MCF 10A (cell line): ENCODE results near the gene VWA3A. TPM values are rescaled to one million over a fixed set of nuclear protein-coding genes. Genes with fewer than 3 reads are reported as not detected.

Source experiments
- BruUV-seq: library from RNA; stranded (reverse); fragments of 400-500 nt; replicated peaks from 2 replicates; lab custom pipeline; 2021; lab: Mats Ljungman, UMichigan
- CTCF ChIA-PET: fragments of 300-600 bp; sonication (Branson Sonifier 250); formaldehyde crosslinking; extraction: SDS; loops from one replicate; lab custom pipeline; 2021; ENCODE audit warnings: antibody characterized with exemption, inconsistent platforms; lab: Yijun Ruan, JAX
- POLR2A ChIA-PET: fragments of 300-600, 350-650 bp; sonication (Branson Sonifier 250); formaldehyde crosslinking; extraction: SDS; loops from one replicate; lab custom pipeline; 2020; ENCODE audit warnings: antibody characterized with exemption, inconsistent platforms; lab: Yijun Ruan, JAX
- DNase-seq: peaks from one replicate; pipeline ENCODE4 v3.0.0-alpha.2; 2018; ENCODE audit not compliant: unreplicated experiment
- H3K27ac Mint-ChIP-seq: one replicate; pipeline ENCODE4 v1.8.0; 2022; ENCODE audit warnings: mild to moderate bottlenecking, low read depth, mixed read lengths; ENCODE audit not compliant: unreplicated experiment
- H3K27me3 Mint-ChIP-seq: one replicate; pipeline ENCODE4 v1.8.0; 2022; ENCODE audit warnings: mixed read lengths; ENCODE audit not compliant: insufficient read depth, unreplicated experiment
- H3K36me3 Mint-ChIP-seq: one replicate; pipeline ENCODE4 v1.8.0; 2022; ENCODE audit warnings: mild to moderate bottlenecking, moderate library complexity, mixed read lengths; ENCODE audit not compliant: insufficient read depth, unreplicated experiment
- H3K4me1 Mint-ChIP-seq: one replicate; pipeline ENCODE4 v1.8.0; 2022; ENCODE audit warnings: mixed read lengths; ENCODE audit not compliant: insufficient read depth, unreplicated experiment
- H3K4me3 Mint-ChIP-seq: one replicate; pipeline ENCODE4 v1.8.0; 2022; ENCODE audit warnings: mild to moderate bottlenecking, moderate library complexity, mixed read lengths; ENCODE audit not compliant: unreplicated experiment
- H3K9me3 Mint-ChIP-seq: one replicate; pipeline ENCODE4 v1.8.0; 2022; ENCODE audit warnings: mixed read lengths; ENCODE audit not compliant: unreplicated experiment
- intact Hi-C: fragments of 100-400 bp; cut with micrococcal nuclease; formaldehyde crosslinking; loops from 2 replicates; pipeline ENCODE4 v1.14.1; 2022
- total RNA-seq: library from RNA; stranded (reverse); gene quantifications from 2 replicates; pipeline ENCODE4 v1.2.3, GENCODE V29; 2022
- TF ChIP-seq, protein P1 (sequence below): fragments of 200-600 bp; IDR thresholded peaks from one replicate; pipeline ENCODE4 v1.8.0; 2022; ENCODE audit warnings: antibody characterized with exemption, mild to moderate bottlenecking; ENCODE audit not compliant: unreplicated experiment

The VWA3A gene
- total RNA-seq, 1 experiment from 2014 or later = not detected

DNA sequence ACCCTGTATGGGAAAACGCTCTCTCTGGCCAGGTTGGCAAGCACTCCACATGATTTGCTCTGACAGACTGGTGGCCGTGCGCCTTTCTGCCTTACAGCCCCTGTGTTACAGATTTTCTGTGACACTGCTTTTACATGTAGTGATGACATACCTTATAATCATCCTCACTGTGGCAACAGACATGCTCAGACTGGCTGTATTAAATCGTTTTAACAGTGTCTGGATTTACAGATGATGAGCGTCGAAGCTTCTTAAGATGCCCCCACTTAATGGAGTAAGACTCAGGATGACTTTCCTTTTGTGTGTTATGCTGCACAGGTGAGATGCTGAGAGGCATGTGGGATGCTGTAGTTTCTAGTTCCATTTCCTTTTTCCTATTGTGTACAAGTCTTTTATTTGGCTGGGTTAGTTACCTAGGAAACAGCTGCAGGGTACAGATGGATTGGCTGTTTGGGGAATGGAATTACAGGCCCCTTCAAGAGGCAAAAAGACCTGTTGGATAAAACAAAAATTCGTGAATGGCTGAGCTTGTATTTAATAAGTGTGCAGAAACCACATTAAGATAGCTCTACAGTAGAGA is 20.9 kb upstream of the VWA3A start:
- no TSS peak for BruUV-seq
- TF ChIP-seq, protein P1, sequence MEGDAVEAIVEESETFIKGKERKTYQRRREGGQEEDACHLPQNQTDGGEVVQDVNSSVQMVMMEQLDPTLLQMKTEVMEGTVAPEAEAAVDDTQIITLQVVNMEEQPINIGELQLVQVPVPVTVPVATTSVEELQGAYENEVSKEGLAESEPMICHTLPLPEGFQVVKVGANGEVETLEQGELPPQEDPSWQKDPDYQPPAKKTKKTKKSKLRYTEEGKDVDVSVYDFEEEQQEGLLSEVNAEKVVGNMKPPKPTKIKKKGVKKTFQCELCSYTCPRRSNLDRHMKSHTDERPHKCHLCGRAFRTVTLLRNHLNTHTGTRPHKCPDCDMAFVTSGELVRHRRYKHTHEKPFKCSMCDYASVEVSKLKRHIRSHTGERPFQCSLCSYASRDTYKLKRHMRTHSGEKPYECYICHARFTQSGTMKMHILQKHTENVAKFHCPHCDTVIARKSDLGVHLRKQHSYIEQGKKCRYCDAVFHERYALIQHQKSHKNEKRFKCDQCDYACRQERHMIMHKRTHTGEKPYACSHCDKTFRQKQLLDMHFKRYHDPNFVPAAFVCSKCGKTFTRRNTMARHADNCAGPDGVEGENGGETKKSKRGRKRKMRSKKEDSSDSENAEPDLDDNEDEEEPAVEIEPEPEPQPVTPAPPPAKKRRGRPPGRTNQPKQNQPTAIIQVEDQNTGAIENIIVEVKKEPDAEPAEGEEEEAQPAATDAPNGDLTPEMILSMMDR = no peak

DNA sequence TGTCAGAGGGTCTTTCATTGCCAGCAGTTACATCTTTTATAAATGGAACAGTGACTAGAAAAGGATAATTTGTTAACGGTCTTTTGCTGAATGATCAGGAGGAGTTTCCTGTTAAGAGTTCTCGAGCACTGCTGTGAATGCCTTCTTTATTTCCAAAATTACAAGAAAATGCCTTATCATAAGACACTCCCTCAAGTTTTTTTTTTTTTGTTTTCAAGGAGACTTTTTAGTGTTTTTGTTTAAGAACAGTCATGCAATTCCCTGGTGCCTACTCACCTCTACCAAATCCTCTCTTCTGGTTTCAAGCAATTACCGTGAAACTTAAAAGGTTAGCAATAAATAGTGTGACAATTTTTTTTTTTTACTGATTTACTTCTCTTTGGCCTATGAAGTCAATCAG is 19.0 kb upstream of the VWA3A start:
- no peaks in the 10 kb centered on the region for H3K4me1 Mint-ChIP-seq
- POLR2A ChIA-PET = interaction anchor here (0.6 to 1.3 kb wide), 2 partner anchors 46 to 118 kb away, joined by 3 read pairs; no protein-coding TSS in a partner anchor
- CTCF ChIA-PET = interaction anchor here (0.7 to 3.7 kb wide), 5 partner anchors 9 to 115 kb away, joined by 3 to 17 read pairs (median 3); partner anchors contain the start of gene PDZD9
- TF ChIP-seq, protein P1 = no peak
- H3K36me3 Mint-ChIP-seq = peaks cover 6% of the 10 kb centered on the region
- no peak overlapping the region for H3K4me3 Mint-ChIP-seq
- no peaks in the 10 kb centered on the region for H3K9me3 Mint-ChIP-seq
- no peak for DNase-seq
- H3K27me3 Mint-ChIP-seq = no peaks in the 10 kb centered on the region
- intact Hi-C loops = no loop called here
- no TSS peak for BruUV-seq
- H3K27ac Mint-ChIP-seq = no peak overlapping the region

More for the DNA sequence above, 20.9 kb upstream of the VWA3A start:
- H3K27me3 Mint-ChIP-seq = no peaks in the 10 kb centered on the region
- H3K9me3 Mint-ChIP-seq = no peaks in the 10 kb centered on the region
- DNase-seq = no peak
- ChIA-PET CTCF (interaction anchor here (0.7 to 3.7 kb wide), 17 partner anchors 9 to 117 kb away, joined by 3 to 25 read pairs (median 5); partner anchors contain the start of genes MOSMO and PDZD9), POLR2A (interaction anchor here (1.0 to 2.6 kb wide), 14 partner anchors 11 to 226 kb away, joined by 3 to 22 read pairs (median 5); partner anchors contain the start of genes MOSMO, POLR3E and UQCRC2)
- peaks cover 2% of the 10 kb centered on the region for H3K36me3 Mint-ChIP-seq
- no peak overlapping the region for H3K4me3 Mint-ChIP-seq
- no peak overlapping the region for H3K27ac Mint-ChIP-seq
- intact Hi-C loops = no loop called here
- H3K4me1 Mint-ChIP-seq = no peaks in the 10 kb centered on the region

DNA sequence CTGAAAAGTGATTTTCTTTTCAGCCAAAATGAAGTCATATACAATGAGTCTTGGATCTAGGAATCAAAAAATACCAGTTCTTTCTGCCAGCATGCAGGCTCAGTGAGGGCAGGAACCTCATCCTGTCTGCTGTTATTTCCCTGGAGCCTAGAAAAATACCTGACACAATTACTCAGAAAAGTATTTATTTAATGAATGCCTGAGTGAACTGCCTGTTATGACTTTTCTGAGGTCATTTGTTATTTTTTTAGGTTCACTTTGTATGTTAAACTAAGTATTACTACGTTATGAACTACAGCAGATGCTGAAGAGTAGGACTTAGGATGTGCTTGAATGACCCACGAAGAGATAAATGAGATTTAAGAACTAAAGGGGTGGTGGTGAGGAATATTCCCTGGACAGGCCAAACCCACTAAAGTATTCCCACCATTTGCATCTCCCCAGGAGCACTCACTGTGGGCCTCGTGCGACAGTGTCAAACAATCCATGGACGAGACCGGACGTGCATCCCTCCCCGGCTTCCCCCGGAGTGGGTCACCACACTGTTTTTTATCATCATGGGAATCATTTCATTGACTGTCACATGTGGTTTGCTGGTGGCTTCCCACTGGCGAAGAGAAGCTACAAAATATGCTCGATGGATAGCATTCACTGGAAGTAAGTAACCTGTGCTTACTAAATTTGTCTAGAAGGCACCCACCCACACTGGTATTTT is 17.1 kb upstream of the VWA3A start:
- peaks cover 6% of the 10 kb centered on the region for H3K36me3 Mint-ChIP-seq
- H3K27me3 Mint-ChIP-seq = no peaks in the 10 kb centered on the region
- no TSS peak for BruUV-seq
- no peaks in the 10 kb centered on the region for H3K9me3 Mint-ChIP-seq
- H3K4me3 Mint-ChIP-seq = no peak overlapping the region
- ChIA-PET CTCF (interaction anchor here (1.6 to 5.9 kb wide), 3 partner anchors 25 to 113 kb away, joined by 4 to 502 read pairs (median 63); partner anchors contain the start of genes MOSMO and PDZD9), POLR2A (interaction anchor here (0.7 to 5.9 kb wide), 3 partner anchors 19 to 88 kb away, joined by 3 to 78 read pairs (median 4); partner anchors contain the start of gene MOSMO)
- intact Hi-C loops = no loop called here
- DNase-seq = no peak
- no peaks in the 10 kb centered on the region for H3K4me1 Mint-ChIP-seq
- TF ChIP-seq, protein P1 = no peak
- H3K27ac Mint-ChIP-seq = no peak overlapping the region

DNA sequence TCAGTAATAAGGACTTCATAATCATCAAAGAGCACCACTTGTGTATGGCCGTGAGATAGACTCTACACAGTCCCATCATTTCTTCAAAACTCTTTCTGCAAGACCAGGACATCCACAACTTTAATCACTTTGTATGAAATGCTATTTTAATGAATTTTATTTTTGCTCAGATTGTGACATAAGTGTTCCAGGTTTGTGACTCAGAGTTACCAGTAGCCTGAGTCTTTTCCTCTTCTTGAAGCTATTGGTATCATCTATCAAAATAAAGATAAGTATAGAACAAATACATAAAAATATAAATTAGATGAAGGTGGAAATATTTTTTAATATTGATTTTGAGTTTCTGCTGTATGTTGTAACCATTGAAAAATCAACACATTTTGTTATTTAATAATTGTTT is 16.6 kb upstream of the VWA3A start:
- TF ChIP-seq, protein P1 = no peak
- H3K4me1 Mint-ChIP-seq = no peaks in the 10 kb centered on the region
- DNase-seq = no peak
- intact Hi-C loops = loop anchor here (2.0 kb wide), 1 partner anchor 113 kb away; no protein-coding TSS in a partner anchor
- H3K27ac Mint-ChIP-seq = no peak overlapping the region
- H3K4me3 Mint-ChIP-seq = no peak overlapping the region
- H3K9me3 Mint-ChIP-seq = no peaks in the 10 kb centered on the region
- POLR2A ChIA-PET = interaction anchor here (0.7 to 5.9 kb wide), 4 partner anchors 20 to 89 kb away, joined by 3 to 78 read pairs (median 4); partner anchors contain the start of gene MOSMO
- no peaks in the 10 kb centered on the region for H3K27me3 Mint-ChIP-seq
- CTCF ChIA-PET = interaction anchor here (0.9 to 5.9 kb wide), 4 partner anchors 24 to 118 kb away, joined by 3 to 502 read pairs (median 34); partner anchors contain the start of genes MOSMO and PDZD9
- no TSS peak for BruUV-seq
- peaks cover 9% of the 10 kb centered on the region for H3K36me3 Mint-ChIP-seq
